Measurements from ENCODE around the gene ADARB2. TPM values are rescaled to one million over a fixed set of nuclear protein-coding genes. Genes with fewer than 3 reads are reported as not detected.

The ADARB2 gene
- total RNA-seq, 4 donors from 2014 or later: 2.3 to 3.7 (median 2.6) TPM

GRCh38 chr10:1543596-1543995, 193.7 kb downstream of the ADARB2 start:
- H3K27me3 ChIP-seq: peaks cover 0 to 22% (median 0%) of the 10 kb centered on the region in 4 donors
- H3K9me3 ChIP-seq: no peaks in the 10 kb centered on the region
- H3K27ac ChIP-seq (replicated peaks in 1 of 4): no peak overlapping the region
- intact Hi-C loops (cut with DNase I): no loop called here
- no peaks in the 10 kb centered on the region for H3K4me1 ChIP-seq
- DNase-seq (ENCODE audit: extremely low spot score): no peak
- WGBS: 82% methylated on average over 11 of the region's 11 CpGs
- no peak overlapping the region for H3K4me3 ChIP-seq
- H3K36me3 ChIP-seq: no peaks in the 10 kb centered on the region
- TF ChIP-seq POLR2AphosphoS5 (IDR thresholded peaks at IDR 0.05) (no peak), CTCF (IDR thresholded peaks at IDR 0.05) (no peak), POLR2A (IDR thresholded peaks at IDR 0.05; ENCODE audit: low read depth) (no peak)

GRCh38 chr10:1542941-1543340, 194.4 kb downstream of the ADARB2 start:
- H3K9me3 ChIP-seq: no peaks in the 10 kb centered on the region
- WGBS: 94% methylated on average over 15 of the region's 21 CpGs
- peaks cover 0 to 22% (median 0%) of the 10 kb centered on the region in 4 donors for H3K27me3 ChIP-seq
- TF ChIP-seq CTCF (IDR thresholded peaks at IDR 0.05) (no peak), EP300 (IDR thresholded peaks at IDR 0.05) (no peak), POLR2A (IDR thresholded peaks at IDR 0.05; ENCODE audit: low read depth) (no peak), POLR2AphosphoS5 (IDR thresholded peaks at IDR 0.05) (no peak)
- no peak for DNase-seq (ENCODE audit: extremely low spot score)
- no peak overlapping the region for H3K4me3 ChIP-seq
- no peak overlapping the region for H3K27ac ChIP-seq (replicated peaks in 1 of 4)
- H3K36me3 ChIP-seq: no peaks in the 10 kb centered on the region
- H3K4me1 ChIP-seq: no peaks in the 10 kb centered on the region
- intact Hi-C loops (cut with DNase I): no loop called here

GRCh38 chr10:1540144-1540543, 197.2 kb downstream of the ADARB2 start:
- WGBS: 86% methylated on average over 10 of the region's 14 CpGs
- intact Hi-C loops (cut with DNase I): no loop called here
- no peak for TF ChIP-seq EP300 (IDR thresholded peaks at IDR 0.05)
- no peak for TF ChIP-seq POLR2A (IDR thresholded peaks at IDR 0.05; ENCODE audit: low read depth)
- no peak for TF ChIP-seq CTCF (IDR thresholded peaks at IDR 0.05)
- no peak for TF ChIP-seq POLR2AphosphoS5 (IDR thresholded peaks at IDR 0.05)
- Histone ChIP-seq H3K4me1 (no peaks in the 10 kb centered on the region), H3K9me3 (no peaks in the 10 kb centered on the region), H3K27ac (replicated peaks in 1 of 4) (no peak overlapping the region), H3K36me3 (no peaks in the 10 kb centered on the region), H3K27me3 (peaks cover 0 to 5% (median 0%) of the 10 kb centered on the region in 4 donors), H3K4me3 (no peak overlapping the region)
- DNase-seq (ENCODE audit: extremely low spot score): no peak

- peaks cover 0 to 7% (median 0%) of the 10 kb centered on the region in 4 donors for H3K27me3 ChIP-seq
- H3K27ac ChIP-seq (replicated peaks in 1 of 4): no peak overlapping the region
- DNase-seq (ENCODE audit: extremely low spot score): no peak
- no peak overlapping the region for H3K4me3 ChIP-seq
- intact Hi-C loops (cut with DNase I): no loop called here
- no peaks in the 10 kb centered on the region for H3K4me1 ChIP-seq
- TF ChIP-seq POLR2A (IDR thresholded peaks at IDR 0.05; ENCODE audit: low read depth) (no peak), CTCF (IDR thresholded peaks at IDR 0.05) (no peak), POLR2AphosphoS5 (IDR thresholded peaks at IDR 0.05) (no peak)
- H3K36me3 ChIP-seq: no peaks in the 10 kb centered on the region
- H3K9me3 ChIP-seq: no peaks in the 10 kb centered on the region
- WGBS: 66% methylated on average over 5 of the region's 5 CpGs
These were observed 198.1 kb downstream of the ADARB2 start for GRCh38 chr10:1539216-1539615.

- 72% methylated on average over 10 of the region's 20 CpGs for WGBS
- no peak for TF ChIP-seq CTCF (IDR thresholded peaks at IDR 0.05)
- DNase-seq (ENCODE audit: extremely low spot score): no peak
These were observed 198.7 kb downstream of the ADARB2 start for GRCh38 chr10:1538531-1539061.

More at GRCh38 chr10:1538531-1539061, 198.7 kb downstream of the ADARB2 start:
- Histone ChIP-seq H3K36me3 (no peaks in the 10 kb centered on the region), H3K27me3 (peaks cover 0 to 7% (median 0%) of the 10 kb centered on the region in 4 donors), H3K4me1 (no peaks in the 10 kb centered on the region), H3K4me3 (no peak overlapping the region), H3K27ac (replicated peaks in 1 of 4) (no peak overlapping the region), H3K9me3 (no peaks in the 10 kb centered on the region)
- intact Hi-C loops (cut with DNase I): no loop called here

Measured in esophagus muscularis mucosa (tissue), 4 donors.